Breast epithelium (tissue), 3 donors: Measurements from ENCODE around the gene SCG5.

Source experiments
- CTCF ChIP-seq, 3 donors: fragments of 450-650 bp; IDR thresholded peaks; one replicate each; pipeline ENCODE4 v1.5.1; 2016 to 2017; ENCODE audit warnings: antibody characterized with exemption in 3 of 3, mild to moderate bottlenecking in 3 of 3, moderate library complexity in 3 of 3
- POLR2A ChIP-seq: fragments of 450-650 bp; IDR thresholded peaks from one replicate; pipeline ENCODE4 v1.6.1; 2016; ENCODE audit warnings: antibody characterized with exemption, mild to moderate bottlenecking, moderate library complexity
- POLR2AphosphoS5 ChIP-seq, 3 donors: sonication (generic); formaldehyde crosslinking; IDR thresholded peaks; one replicate each; pipeline ENCODE4 v1.6.1; 2017; ENCODE audit warnings: antibody characterized with exemption in 3 of 3

- no peak for TF ChIP-seq POLR2A
- no peak for TF ChIP-seq CTCF (IDR thresholded peaks at IDR 0.05)
- TF ChIP-seq POLR2AphosphoS5 (IDR thresholded peaks at IDR 0.05) = no peak
Observed at GRCh38 chr15:32738666-32739065, 97.2 kb downstream of the SCG5 start.
